Ascending aorta (tissue), 2 donors: ENCODE measurements around the gene ARHGAP26. TPM values are rescaled to one million over a fixed set of nuclear protein-coding genes. Genes with fewer than 3 reads are reported as not detected.
"Not testable (repeated sequence)": the region's sequence is repeated elsewhere in the genome, so short reads cannot be mapped to it uniquely, and the experiment has no call there.

ENCODE experiments used
- DNase-seq, 2 donors: peaks; one replicate each; pipeline ENCODE4 v3.0.0-alpha.2; 2019; ENCODE audit warnings: low spot score in 2 of 2
- H3K27ac ChIP-seq, 2 donors: fragments of 200-600 bp; sonication (generic); one replicate each; pipeline ENCODE4 v1.5.1; 2016 to 2017; ENCODE audit warnings: mild to moderate bottlenecking in 1 of 2
- H3K27me3 ChIP-seq: fragments of 200-600 bp; sonication (generic); one replicate; pipeline ENCODE4 v1.5.1; 2017
- H3K36me3 ChIP-seq, 2 donors: fragments of 200-600 bp; sonication (generic); one replicate each; pipeline ENCODE4 v1.5.1; 2016
- H3K4me1 ChIP-seq, 2 donors: fragments of 200-600 bp; sonication (generic); one replicate each; pipeline ENCODE4 v1.5.1; 2016 to 2017; ENCODE audit warnings: mild to moderate bottlenecking in 1 of 2
- H3K4me3 ChIP-seq, 2 donors: fragments of 200-600 bp; sonication (generic); one replicate each; pipeline ENCODE4 v1.5.1; 2016 to 2017; ENCODE audit warnings: mild to moderate bottlenecking in 1 of 2
- H3K9me3 ChIP-seq, 2 donors: fragments of 200-600 bp; sonication (generic); one replicate each; pipeline ENCODE4 v1.5.1; 2016
- CTCF ChIP-seq, 3 experiments: fragments of 200-600 bp in 2 of 3; fragments of 450-650 bp in 1 of 3; sonication (generic) in 2 of 3; IDR thresholded peaks; one replicate each; pipeline ENCODE4 v1.5.1; 2016 to 2019; ENCODE audit warnings: antibody characterized with exemption in 3 of 3, mild to moderate bottlenecking in 1 of 3, moderate library complexity in 1 of 3
- intact Hi-C: fragments of 100-400 bp; cut with DNase I; formaldehyde crosslinking; loops from one replicate; pipeline ENCODE4 v1.15.1; 2023
- total RNA-seq: library from RNA; depleted of rRNA; stranded (reverse); fragments of >200 nt; gene quantifications from one replicate; pipeline ENCODE4 v1.1.0, GENCODE V29; 2016

ARHGAP26 gene
- total RNA-seq, 1 donor from 2014 or later: 34.9 TPM

- Histone ChIP-seq H3K36me3 (no peaks in the 10 kb centered on the region), H3K4me3 (peak overlapping the region in 1 of 2 donors; percentile 26), H3K9me3 (no peaks in the 10 kb centered on the region), H3K4me1 (peaks cover 7 to 19% of the 10 kb centered on the region in 2 donors), H3K27me3 (no peaks in the 10 kb centered on the region), H3K27ac (peak overlapping the region; percentile 15 to 70)
- no peak for DNase-seq
- intact Hi-C loops: no loop called here
- no peak for TF ChIP-seq CTCF (IDR thresholded peaks at IDR 0.05)
Measured at GRCh38 chr5:142981886-142982820, 212.0 kb downstream of the ARHGAP26 start.

GRCh38 chr5:142982821-142983200 is 212.6 kb downstream of the ARHGAP26 start:
- H3K27me3 ChIP-seq: no peaks in the 10 kb centered on the region
- H3K4me3 ChIP-seq: no peak overlapping the region
- H3K36me3 ChIP-seq: no peaks in the 10 kb centered on the region
- no peak for DNase-seq
- H3K27ac ChIP-seq: peak overlapping the region in 1 of 2 donors; percentile 70
- intact Hi-C loops: no loop called here
- TF ChIP-seq CTCF (IDR thresholded peaks at IDR 0.05): no peak
- H3K4me1 ChIP-seq: peaks cover 7 to 19% of the 10 kb centered on the region in 2 donors
- no peaks in the 10 kb centered on the region for H3K9me3 ChIP-seq

GRCh38 chr5:142984011-142984410 is 213.8 kb downstream of the ARHGAP26 start:
- H3K27me3 ChIP-seq: no peaks in the 10 kb centered on the region
- H3K36me3 ChIP-seq: no peaks in the 10 kb centered on the region
- intact Hi-C loops: no loop called here
- no peak for TF ChIP-seq CTCF (IDR thresholded peaks at IDR 0.05)
- no peak for DNase-seq
- H3K4me3 ChIP-seq: no peak overlapping the region
- no peaks in the 10 kb centered on the region for H3K9me3 ChIP-seq
- no peak overlapping the region for H3K27ac ChIP-seq
- H3K4me1 ChIP-seq: peaks cover 7 to 19% of the 10 kb centered on the region in 2 donors

GRCh38 chr5:142984525-142984924 is 214.3 kb downstream of the ARHGAP26 start:
- Histone ChIP-seq H3K9me3 (no peaks in the 10 kb centered on the region), H3K4me1 (peaks cover 7 to 19% of the 10 kb centered on the region in 2 donors), H3K36me3 (no peaks in the 10 kb centered on the region), H3K27ac (no peak overlapping the region), H3K27me3 (no peaks in the 10 kb centered on the region), H3K4me3 (no peak overlapping the region)
- no peak for DNase-seq
- TF ChIP-seq CTCF (IDR thresholded peaks at IDR 0.05): no peak
- intact Hi-C loops: no loop called here

- intact Hi-C loops: not testable (repeated sequence)
Measured at GRCh38 chr5:142989270-142989669, 219.1 kb downstream of the ARHGAP26 start.

GRCh38 chr5:142990073-142990472 is 219.9 kb downstream of the ARHGAP26 start:
- H3K4me3 ChIP-seq, DNase-seq, H3K4me1 ChIP-seq, H3K36me3 ChIP-seq, intact Hi-C loops, H3K9me3 ChIP-seq, H3K27ac ChIP-seq, H3K27me3 ChIP-seq: not testable (repeated sequence)

More at GRCh38 chr5:142989270-142989669, 219.1 kb downstream of the ARHGAP26 start:
- not testable (repeated sequence) for H3K27me3 ChIP-seq, DNase-seq, H3K4me1 ChIP-seq, H3K9me3 ChIP-seq, H3K27ac ChIP-seq, H3K4me3 ChIP-seq, H3K36me3 ChIP-seq
